NCI-H1930 (cell line): ENCODE data around the gene ROBO2.
A peak's percentile ranks its signal among the peaks of the same experiment; 100 is the strongest.

Source experiments
- DNase-seq, 2 experiments: peaks; one replicate each; lab custom pipeline; 2025; lab: John Stamatoyannopoulos, UW

Gene ROBO2

GRCh38 chr3:77052733-77053670, 13.1 kb downstream of the ROBO2 start:
- DNase-seq = peak in 1 of 2 experiments; percentile 66

GRCh38 chr3:77053795-77054194, 13.9 kb downstream of the ROBO2 start:
- DNase-seq = no peak

- DNase-seq = no peak
Observed at GRCh38 chr3:77055841-77056341, 16.0 kb downstream of the ROBO2 start.

DNA sequence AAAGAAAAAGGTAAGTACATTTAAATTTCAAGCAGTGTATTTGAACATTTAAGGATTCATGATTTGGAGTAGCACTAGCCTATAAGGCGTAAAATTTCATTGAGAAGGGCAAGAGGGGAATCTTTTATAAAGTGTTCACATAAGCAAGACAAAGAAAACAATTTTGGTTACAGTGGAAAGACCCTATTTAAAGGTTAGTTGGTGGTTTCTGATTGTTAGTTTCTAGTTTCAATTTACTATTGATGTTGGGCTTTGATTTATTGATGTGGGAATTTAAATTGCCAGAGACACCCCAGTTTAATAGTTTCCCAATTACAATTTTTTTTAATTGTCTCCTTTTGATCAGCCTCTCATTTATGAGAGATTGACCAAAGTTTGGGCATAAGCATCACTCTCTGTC, 19.5 kb downstream of the ROBO2 start:
- DNase-seq = no peak

GRCh38 chr3:77063423-77063822, 23.5 kb downstream of the ROBO2 start:
- DNase-seq = no peak

DNA sequence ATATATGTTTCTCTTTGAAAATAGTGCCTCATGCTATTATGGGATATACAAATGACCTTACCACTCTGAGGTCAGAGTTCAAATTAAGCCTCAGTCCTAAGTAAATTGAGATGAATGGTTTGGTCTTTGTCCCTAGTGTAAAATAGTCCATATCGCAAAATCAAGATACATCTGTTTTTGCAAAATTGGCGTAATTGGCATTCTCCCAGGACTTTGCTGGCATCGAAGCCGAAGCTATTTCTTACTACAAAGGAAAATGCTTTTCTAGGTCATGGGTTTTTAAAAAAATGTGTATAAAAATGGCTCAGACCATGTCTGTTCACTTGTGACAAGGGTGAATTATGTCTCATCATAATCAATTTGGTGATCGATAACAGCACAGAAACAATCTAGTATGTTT, 25.9 kb downstream of the ROBO2 start:
- no peak for DNase-seq

- DNase-seq = no peak
Observed at GRCh38 chr3:77066829-77067228, 26.9 kb downstream of the ROBO2 start.

DNA sequence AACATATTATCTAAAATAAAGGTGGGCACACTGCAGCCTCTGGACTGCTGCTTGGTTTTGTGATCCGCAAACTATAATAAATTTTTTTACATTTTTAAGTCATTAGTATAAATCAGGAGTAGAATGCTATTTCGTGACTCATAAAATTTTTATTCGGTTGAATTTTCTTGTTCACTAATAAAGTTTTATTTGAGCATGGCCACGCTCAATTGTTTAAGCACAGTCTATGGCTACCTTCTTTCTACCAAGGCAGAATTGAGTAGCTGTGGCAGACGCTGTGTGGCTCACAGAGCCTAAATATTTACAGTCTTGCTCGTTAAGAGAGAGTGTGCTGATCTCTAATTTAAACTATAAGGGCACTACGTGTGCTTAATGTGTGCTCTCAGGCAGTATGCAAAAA, 28.9 kb downstream of the ROBO2 start:
- no peak for DNase-seq

DNA sequence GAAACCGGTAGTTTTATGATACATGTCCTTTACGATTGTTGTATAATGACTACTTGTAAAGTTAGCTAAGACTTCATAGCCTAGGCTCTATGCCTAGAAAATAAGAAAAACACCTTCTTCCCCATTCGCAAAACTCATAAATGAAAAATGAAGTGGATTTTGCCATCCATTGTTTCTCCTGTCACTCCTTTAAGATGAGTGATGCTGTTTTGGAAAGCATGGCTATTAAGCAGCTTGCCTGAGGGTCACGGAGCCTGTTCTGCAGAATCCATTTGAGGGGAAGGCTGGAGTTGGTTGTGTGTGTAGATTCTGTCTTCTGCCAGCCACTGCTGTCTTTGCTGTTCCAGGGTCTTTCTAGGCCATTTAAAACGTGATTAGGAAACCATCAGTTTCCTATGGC, 31.5 kb downstream of the ROBO2 start:
- no peak for DNase-seq

DNA sequence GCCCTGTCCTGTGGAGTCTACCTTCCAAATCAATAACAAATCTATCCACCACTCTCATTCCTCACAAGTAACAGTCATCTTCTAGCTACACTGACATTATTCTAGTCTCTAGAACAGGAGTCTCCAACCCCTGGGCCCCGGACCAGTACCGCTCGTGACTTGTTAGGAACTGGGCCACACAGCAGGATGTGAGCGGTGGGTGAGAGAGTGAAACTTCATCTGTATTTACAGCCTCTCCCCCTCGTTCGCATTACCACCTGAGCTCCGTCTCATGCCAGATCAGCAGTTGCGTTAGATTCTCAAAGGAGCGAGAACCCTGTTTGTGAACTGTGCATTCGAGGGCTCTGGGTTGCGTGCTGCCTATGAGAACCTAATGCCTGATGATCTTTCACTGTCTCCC, 31.9 kb downstream of the ROBO2 start:
- DNase-seq = no peak

- DNase-seq = no peak
Observed at GRCh38 chr3:77072232-77072631, 32.3 kb downstream of the ROBO2 start.

DNA sequence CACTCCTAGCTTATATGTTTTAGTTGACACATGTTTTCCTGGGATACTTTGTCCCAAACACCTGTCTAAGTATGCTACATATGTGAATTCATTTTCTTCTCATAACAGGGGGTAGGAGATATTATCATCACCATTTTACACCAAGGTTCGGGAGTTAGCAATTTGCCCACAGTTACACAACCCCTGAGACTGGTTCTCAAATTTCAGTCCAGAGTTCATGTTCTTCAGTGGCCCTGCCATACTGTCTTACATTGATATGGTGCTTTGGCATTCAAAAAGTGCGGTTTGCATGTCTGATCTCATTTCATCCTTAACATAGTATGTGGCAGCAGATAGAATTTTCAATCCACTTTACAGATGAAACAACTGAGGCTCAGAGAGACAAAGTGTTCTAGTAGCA, 38.4 kb downstream of the ROBO2 start:
- no peak for DNase-seq

DNA sequence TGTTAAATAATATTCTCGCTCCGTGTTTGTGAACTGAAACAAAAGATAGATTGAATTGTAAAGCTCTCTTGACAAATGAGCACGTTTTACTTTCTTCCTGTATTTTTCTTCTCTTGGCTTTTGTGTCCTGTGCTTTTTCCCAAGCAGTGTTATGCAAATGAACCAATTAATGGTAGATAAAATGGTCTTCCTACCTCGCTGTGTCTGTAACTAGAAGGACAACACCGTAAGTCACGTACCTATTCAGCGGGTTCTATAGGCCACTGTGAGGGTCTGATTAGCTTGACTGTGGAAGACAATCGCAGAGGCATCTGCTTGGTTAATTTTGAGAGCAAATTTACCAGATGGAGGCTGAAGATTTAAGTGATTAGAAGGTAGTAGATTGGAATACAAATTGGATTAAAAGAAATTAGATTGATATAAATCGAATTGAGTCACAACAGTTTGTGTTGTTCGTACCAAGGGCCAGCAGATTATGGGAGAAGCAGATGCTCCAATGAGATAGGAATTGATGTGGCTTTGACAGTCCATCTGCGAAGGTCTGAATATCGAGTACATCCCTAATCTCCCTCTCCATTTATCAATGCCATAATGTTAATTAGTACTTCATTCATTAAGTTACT, 40.2 kb downstream of the ROBO2 start:
- no peak for DNase-seq

GRCh38 chr3:77081240-77081661, 41.4 kb downstream of the ROBO2 start:
- no peak for DNase-seq

- no peak for DNase-seq
Observed at GRCh38 chr3:77084511-77084910, 44.6 kb downstream of the ROBO2 start.

GRCh38 chr3:77086408-77086807, 46.5 kb downstream of the ROBO2 start:
- DNase-seq = no peak

GRCh38 chr3:77091809-77092208, 51.9 kb downstream of the ROBO2 start:
- no peak for DNase-seq

DNA sequence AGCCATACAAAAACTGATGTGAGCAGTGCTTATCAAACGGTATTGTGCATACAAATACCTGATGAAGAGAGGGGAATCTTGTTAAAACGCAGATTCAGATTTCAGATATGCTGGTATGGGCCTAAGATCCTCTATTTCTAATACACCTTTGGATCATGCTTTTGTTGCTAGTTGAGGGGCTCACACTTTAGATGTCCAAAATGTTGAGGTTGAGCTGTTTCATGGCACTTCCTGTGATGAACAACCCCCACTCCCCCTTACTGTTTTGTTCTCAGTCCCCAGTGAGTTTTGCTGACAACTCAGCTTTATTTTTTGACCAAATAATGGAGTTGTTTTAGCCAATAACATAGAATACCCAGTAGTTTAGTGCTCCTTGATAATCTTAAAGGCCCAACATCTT, 53.2 kb downstream of the ROBO2 start:
- no peak for DNase-seq

GRCh38 chr3:77096145-77096544, 56.2 kb downstream of the ROBO2 start:
- no peak for DNase-seq

DNA sequence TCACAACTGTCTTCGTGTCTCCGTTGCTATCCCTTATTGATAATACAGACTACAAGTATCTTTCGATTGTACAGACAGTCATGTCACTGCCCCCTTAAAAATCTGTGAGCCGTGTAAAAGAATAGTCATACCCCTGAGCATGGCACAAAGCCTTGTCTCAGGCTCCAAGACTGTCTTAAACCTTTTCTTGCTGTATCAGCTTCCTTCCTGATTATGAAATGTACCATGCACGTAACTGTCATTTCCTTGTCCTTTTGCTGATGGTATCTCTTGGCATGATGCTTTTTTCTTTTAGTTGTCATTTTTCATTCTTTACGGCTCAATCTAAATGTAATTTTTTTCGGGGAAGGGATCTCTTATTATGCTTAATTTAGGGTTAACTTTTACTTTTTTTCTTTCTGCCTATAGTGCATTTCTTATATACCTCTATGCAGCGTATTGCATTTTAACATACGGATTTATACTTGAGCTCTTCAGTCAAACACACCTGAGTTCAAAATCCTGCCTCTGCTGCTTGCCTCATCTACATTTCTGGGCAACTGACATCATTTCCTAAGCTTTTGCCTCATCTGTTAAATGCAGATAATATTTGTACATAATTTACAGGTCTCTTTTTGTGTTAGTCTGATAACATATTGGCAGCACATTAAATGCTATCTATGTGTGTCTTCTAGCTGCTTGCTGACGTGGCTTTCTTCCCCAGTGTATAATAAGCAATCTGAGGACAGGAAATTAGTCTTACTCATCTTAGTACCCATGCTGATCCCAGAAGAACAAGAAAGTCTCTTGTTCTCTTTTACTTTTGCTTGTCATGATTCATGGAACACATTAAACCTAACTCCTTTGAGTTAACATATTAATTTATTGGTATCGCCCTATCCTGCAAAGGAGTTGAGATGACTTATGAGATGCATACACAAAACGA, 57.3 kb downstream of the ROBO2 start:
- no peak for DNase-seq

DNA sequence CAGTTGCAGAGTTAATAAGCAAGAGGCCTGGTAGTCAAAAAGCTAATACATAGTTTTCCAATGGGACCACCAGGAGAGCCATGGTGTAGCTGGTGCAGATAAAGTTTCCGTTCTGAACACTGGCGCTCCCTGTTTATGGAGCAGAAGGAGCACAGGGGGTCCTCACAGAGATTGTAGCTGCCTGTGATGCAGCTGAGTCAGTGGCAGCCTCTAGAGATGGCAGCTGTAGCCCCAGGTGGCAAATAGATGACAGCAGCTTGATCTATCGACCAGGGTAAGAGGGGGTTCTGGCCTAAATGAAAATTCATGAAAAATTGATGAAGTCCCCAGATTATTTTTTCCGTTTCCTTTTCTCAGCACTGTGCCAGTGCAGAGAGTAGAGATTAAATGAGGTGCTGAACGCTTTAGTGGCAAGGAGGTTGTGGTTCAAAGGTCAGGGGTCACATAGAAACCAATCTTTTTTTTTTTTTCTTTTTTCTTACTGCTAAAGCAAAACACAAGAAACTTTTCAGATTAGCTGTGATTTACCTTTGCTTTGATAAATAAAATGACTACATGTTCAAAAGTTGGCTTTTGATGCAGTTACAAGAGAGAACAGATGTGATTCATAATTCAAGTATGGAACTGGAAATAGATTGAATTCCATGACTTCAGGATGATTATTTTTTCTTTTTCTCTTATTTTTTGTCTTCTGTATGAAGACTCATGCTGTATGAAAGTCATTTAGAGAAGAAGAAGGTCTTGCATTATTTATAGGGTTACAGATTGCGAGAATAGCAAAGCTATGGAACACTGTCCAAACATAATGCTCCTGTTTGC, 63.3 kb downstream of the ROBO2 start:
- no peak for DNase-seq
